Measurements from ENCODE around the gene PANX3.

GRCh38 chr11:124612045-124612444 is 817 bp downstream of the PANX3 start:
- TF ChIP-seq CTCF (conservative IDR thresholded peaks at IDR 0.05) = no peak
- TF ChIP-seq ZFX (IDR thresholded peaks at IDR 0.05) = no peak

All from C4-2B (cell line).